Muscle layer of duodenum (tissue), 2 donors: ENCODE data around the gene EXOSC5.
"Not testable (repeated sequence)": the region's sequence is repeated elsewhere in the genome, so short reads cannot be mapped to it uniquely, and the experiment has no call there.

Source experiments
- H3K27ac ChIP-seq: one replicate; pipeline ENCODE4 v1.7.0; 2013; ENCODE audit warnings: mild to moderate bottlenecking, low read length
- H3K27me3 ChIP-seq: one replicate; pipeline ENCODE4 v1.7.0; 2013; ENCODE audit warnings: low read depth, mild to moderate bottlenecking, control low read depth, low read length
- H3K36me3 ChIP-seq, 2 donors: one replicate each; pipeline ENCODE4 v1.7.0; 2013; ENCODE audit warnings: low read length in 2 of 2, control low read depth in 1 of 2, mild to moderate bottlenecking in 1 of 2; ENCODE audit not compliant: insufficient read depth in 2 of 2, control insufficient read depth in 1 of 2
- H3K4me1 ChIP-seq, 2 donors: one replicate each; pipeline ENCODE4 v1.7.0; 2013; ENCODE audit warnings: low read length in 2 of 2, mild to moderate bottlenecking in 2 of 2, control low read depth in 1 of 2, moderate library complexity in 1 of 2; ENCODE audit not compliant: insufficient read depth in 2 of 2, control insufficient read depth in 1 of 2
- H3K4me3 ChIP-seq, 2 donors: one replicate each; pipeline ENCODE4 v1.7.0; 2013; ENCODE audit warnings: low read length in 2 of 2, low read depth in 1 of 2, mild to moderate bottlenecking in 1 of 2
- H3K9me3 ChIP-seq, 2 donors: one replicate each; pipeline ENCODE4 v1.7.0; 2013; ENCODE audit warnings: low read length in 2 of 2, control low read depth in 1 of 2, mild to moderate bottlenecking in 1 of 2; ENCODE audit not compliant: control insufficient read depth in 1 of 2
- donor health status: healthy.

Gene EXOSC5

DNA sequence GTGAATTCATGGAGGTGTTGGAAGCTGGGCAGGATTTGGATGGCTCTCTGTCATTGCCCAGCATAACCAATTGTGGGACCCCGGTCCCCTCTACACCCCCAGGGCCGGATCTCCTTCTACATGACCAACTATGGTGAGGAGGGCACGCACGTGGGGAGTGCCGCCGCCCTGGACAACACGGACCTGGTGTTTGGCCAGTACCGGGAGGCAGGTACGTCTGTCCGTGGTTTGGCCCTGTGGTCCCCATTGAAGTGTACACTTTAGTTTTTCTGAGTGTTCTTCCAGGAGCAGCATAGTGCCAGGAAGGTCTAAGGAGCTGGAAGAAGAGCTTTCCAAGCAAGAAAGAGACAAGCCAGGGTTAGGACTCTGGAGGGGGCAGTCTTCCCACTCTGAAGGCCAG, 16.8 kb upstream of the EXOSC5 start:
- H3K4me3 ChIP-seq, result no peak overlapping the region
- H3K4me1 ChIP-seq, result peaks cover 0 to 12% of the 10 kb centered on the region in 2 donors
- no peaks in the 10 kb centered on the region for H3K27me3 ChIP-seq
- peaks cover 37 to 70% of the 10 kb centered on the region in 2 donors for H3K36me3 ChIP-seq
- H3K9me3 ChIP-seq, result no peaks in the 10 kb centered on the region
- no peak overlapping the region for H3K27ac ChIP-seq

DNA sequence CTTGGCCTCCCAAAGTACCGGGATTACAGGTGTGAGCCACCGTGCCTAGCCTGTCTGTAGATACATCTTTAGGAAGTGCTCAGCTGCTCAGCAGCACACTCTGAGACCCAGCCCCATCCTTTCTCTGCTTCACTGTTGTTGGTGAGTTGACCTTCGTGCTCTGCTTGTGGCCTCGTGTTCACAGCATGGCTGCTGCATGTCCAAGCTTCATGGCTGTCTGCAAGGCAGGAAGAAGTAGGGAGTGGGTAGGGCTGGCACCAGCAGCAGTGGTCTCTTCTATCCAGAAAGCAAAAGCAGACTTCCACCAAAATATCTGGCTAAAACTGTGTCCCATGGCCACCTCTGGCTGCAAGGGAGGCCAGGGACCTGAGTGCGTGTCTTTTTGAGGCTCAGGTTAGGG, 15.8 kb upstream of the EXOSC5 start:
- Histone ChIP-seq H3K4me1 (peaks cover 0 to 14% of the 10 kb centered on the region in 2 donors), H3K27me3 (no peaks in the 10 kb centered on the region), H3K9me3 (no peaks in the 10 kb centered on the region), H3K36me3 (peaks cover 29 to 60% of the 10 kb centered on the region in 2 donors), H3K27ac (no peak overlapping the region), H3K4me3 (no peak overlapping the region)

DNA sequence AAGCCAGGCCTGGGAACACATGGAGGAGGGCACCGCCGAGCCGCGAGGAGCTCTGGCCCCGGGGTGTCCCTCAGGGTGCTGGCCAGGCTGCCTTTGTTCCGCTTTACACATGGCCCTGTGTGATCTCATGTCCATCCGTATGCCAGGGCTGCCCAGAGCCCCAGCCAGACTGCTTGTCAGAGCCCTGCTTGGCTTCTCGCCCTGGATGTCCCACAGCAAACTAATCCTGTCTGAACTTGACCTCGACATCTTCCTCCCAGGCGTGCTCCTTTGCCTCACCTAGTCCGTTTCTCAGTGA, 14.8 kb upstream of the EXOSC5 start:
- H3K9me3 ChIP-seq, result no peaks in the 10 kb centered on the region
- no peak overlapping the region for H3K4me3 ChIP-seq
- H3K27ac ChIP-seq, result no peak overlapping the region
- peaks cover 0 to 14% of the 10 kb centered on the region in 2 donors for H3K4me1 ChIP-seq
- peaks cover 29 to 55% of the 10 kb centered on the region in 2 donors for H3K36me3 ChIP-seq
- H3K27me3 ChIP-seq, result no peaks in the 10 kb centered on the region

GRCh38 chr19:41411100-41411967, 14.2 kb upstream of the EXOSC5 start:
- no peaks in the 10 kb centered on the region for H3K27me3 ChIP-seq
- peaks cover 28 to 49% of the 10 kb centered on the region in 2 donors for H3K36me3 ChIP-seq
- H3K9me3 ChIP-seq, result no peaks in the 10 kb centered on the region
- no peak overlapping the region for H3K4me3 ChIP-seq
- peaks cover 0 to 14% of the 10 kb centered on the region in 2 donors for H3K4me1 ChIP-seq
- no peak overlapping the region for H3K27ac ChIP-seq

GRCh38 chr19:41410336-41411054, 13.3 kb upstream of the EXOSC5 start:
- Histone ChIP-seq H3K27me3 (no peaks in the 10 kb centered on the region), H3K9me3 (no peaks in the 10 kb centered on the region), H3K27ac (no peak overlapping the region), H3K4me3 (no peak overlapping the region), H3K4me1 (peaks cover 2 to 18% of the 10 kb centered on the region in 2 donors), H3K36me3 (peaks cover 25 to 43% of the 10 kb centered on the region in 2 donors)

DNA sequence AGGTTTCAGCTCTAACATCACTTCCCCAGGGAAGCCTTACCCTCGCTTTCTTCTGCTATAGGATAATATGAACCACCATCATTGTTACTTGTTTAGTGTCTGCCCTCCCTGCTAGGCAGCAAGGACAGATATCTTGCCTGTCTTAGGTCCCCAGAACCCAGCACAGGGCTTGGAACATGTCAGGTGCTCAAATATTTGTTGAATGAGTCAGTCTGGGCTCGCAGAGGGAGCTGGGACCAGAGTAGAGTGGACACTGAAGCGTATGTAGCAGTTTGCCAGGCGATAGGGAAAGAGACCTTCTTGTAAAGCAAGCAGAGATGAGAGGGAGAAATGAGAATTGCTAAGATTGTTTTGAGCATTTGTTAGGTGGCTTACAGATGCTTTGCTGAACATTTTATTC, 12.1 kb upstream of the EXOSC5 start:
- Histone ChIP-seq H3K4me1 (peaks cover 2 to 18% of the 10 kb centered on the region in 2 donors), H3K36me3 (peaks cover 15 to 31% of the 10 kb centered on the region in 2 donors), H3K27ac (peak overlapping the region; percentile 33), H3K27me3 (no peaks in the 10 kb centered on the region), H3K9me3 (no peaks in the 10 kb centered on the region), H3K4me3 (no peak overlapping the region)

- H3K27ac ChIP-seq, result not testable (repeated sequence)
Observed at GRCh38 chr19:41408846-41409245, 11.7 kb upstream of the EXOSC5 start.

DNA sequence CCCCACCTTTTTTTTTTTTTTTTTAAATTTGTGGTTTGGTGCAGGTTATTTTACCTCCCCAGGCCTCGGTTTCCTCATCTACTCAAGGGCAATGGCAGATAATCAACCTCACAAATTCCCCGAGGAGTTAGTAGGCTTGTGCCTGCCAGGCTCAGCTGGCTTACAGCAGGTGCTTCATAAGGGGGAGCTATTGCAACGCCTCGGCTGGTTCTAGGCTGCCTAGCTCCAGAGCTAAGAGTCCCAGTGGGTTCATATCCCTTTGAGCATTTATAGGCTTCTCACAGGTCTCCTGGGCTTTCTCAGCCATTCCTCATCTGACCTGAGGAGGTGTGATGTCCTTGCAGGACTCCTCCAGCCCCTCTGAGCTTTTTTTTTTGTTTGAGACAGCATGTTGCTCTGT, 11.1 kb upstream of the EXOSC5 start:
- Histone ChIP-seq H3K27me3 (no peaks in the 10 kb centered on the region), H3K4me3 (no peak overlapping the region), H3K27ac (no peak overlapping the region), H3K9me3 (no peaks in the 10 kb centered on the region), H3K36me3 (peaks cover 10 to 21% of the 10 kb centered on the region in 2 donors), H3K4me1 (peaks cover 2 to 21% of the 10 kb centered on the region in 2 donors)

More at GRCh38 chr19:41408846-41409245, 11.7 kb upstream of the EXOSC5 start:
- Histone ChIP-seq H3K36me3 (peaks cover 11 to 27% of the 10 kb centered on the region in 2 donors), H3K4me1 (peaks cover 2 to 18% of the 10 kb centered on the region in 2 donors)
- H3K4me3 ChIP-seq, H3K27me3 ChIP-seq, H3K9me3 ChIP-seq: not testable (repeated sequence)

DNA sequence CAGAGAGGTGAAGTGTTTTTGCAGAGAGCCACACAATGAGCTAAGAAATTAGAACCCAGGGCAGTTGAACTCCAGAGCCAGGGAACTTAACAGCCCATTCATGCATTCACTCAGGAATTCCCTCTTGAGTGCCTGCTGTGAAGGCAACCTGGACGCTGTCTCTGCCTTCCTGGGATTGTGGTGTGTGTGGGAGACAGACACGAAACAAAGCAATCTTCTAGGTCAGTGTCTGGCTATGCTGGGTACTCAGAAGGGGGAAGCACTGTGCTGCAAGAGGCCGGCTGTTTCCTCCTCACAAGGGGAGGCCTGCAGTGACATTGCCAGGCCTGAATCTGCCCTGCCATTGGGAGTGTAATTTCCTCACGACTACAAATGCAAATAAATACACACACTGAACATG, 10.1 kb upstream of the EXOSC5 start:
- Histone ChIP-seq H3K36me3 (peaks cover 11 to 14% of the 10 kb centered on the region in 2 donors), H3K27me3 (no peaks in the 10 kb centered on the region), H3K4me3 (no peak overlapping the region), H3K9me3 (no peaks in the 10 kb centered on the region), H3K27ac (peak overlapping the region; percentile 19), H3K4me1 (peaks cover 2 to 21% of the 10 kb centered on the region in 2 donors)

- peaks cover 2 to 24% of the 10 kb centered on the region in 2 donors for H3K4me1 ChIP-seq
- H3K9me3 ChIP-seq, result no peaks in the 10 kb centered on the region
- no peak overlapping the region for H3K4me3 ChIP-seq
- peaks cover 5 to 10% of the 10 kb centered on the region in 2 donors for H3K36me3 ChIP-seq
- H3K27me3 ChIP-seq, result no peaks in the 10 kb centered on the region
- H3K27ac ChIP-seq, result no peak overlapping the region
Observed at GRCh38 chr19:41405776-41406175, 8.6 kb upstream of the EXOSC5 start.

DNA sequence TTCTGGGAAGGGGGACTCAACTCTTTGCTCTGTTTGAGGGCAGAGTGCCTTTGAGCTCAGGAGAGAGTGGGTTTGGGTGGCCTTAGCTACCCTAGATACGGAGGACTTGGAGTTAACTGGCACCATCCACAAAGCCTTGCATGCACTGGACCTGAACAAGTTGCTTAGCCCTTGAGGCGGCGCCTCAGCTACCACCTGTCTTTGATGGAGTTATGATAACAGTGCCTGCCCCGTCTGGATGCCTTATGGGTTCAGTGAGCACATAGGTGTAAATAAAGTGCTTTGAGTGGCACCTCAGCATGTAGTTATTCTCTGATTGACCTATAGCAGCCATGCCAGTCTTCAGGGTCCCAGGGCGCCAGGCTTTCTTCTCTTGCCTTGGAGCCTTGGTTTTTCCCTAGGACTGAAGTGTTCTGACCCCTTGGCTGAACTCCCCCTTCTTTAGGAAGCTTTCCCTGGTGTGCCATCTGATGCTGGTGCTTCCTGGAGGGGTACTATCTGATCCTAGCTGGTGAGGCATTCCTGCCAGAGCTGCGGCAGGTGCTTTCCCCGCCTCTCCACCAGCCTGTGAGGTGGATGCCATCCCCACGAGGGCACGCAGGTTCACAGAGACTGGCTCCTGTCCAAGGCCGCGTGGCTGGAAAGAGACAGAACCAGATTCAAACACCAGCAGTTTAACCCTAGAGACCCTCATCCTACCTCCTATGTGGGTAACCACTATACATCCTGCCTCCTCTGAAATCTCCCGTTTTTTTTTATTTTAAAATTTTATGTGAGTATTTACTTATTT, 6.2 kb upstream of the EXOSC5 start:
- Histone ChIP-seq H3K27ac (no peak overlapping the region), H3K36me3 (peaks cover 5 to 7% of the 10 kb centered on the region in 2 donors), H3K4me3 (no peak overlapping the region), H3K27me3 (no peaks in the 10 kb centered on the region), H3K9me3 (no peaks in the 10 kb centered on the region), H3K4me1 (peaks cover 9 to 19% of the 10 kb centered on the region in 2 donors)
